Epithelial cell of esophagus (primary cell): ENCODE measurements around the gene SPINT1.

Experiments
- DNase-seq: peaks from one replicate; pipeline ENCODE4 v3.0.0; 2010; ENCODE audit warnings: low read depth
- H3K4me3 ChIP-seq: 2 replicates; pipeline ENCODE4 v1.5.1; 2011; ENCODE audit warnings: mild to moderate bottlenecking, low read length, control low read depth
- TF ChIP-seq, protein P1 (sequence below): IDR thresholded peaks from 2 replicates; pipeline ENCODE4 v1.5.1; 2011; ENCODE audit warnings: low read depth, mild to moderate bottlenecking, low read length, control low read depth, inconsistent platforms; ENCODE audit not compliant: insufficient read depth; ENCODE audit errors: missing control alignments

The SPINT1 gene, protein sequence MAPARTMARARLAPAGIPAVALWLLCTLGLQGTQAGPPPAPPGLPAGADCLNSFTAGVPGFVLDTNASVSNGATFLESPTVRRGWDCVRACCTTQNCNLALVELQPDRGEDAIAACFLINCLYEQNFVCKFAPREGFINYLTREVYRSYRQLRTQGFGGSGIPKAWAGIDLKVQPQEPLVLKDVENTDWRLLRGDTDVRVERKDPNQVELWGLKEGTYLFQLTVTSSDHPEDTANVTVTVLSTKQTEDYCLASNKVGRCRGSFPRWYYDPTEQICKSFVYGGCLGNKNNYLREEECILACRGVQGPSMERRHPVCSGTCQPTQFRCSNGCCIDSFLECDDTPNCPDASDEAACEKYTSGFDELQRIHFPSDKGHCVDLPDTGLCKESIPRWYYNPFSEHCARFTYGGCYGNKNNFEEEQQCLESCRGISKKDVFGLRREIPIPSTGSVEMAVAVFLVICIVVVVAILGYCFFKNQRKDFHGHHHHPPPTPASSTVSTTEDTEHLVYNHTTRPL

DNA sequence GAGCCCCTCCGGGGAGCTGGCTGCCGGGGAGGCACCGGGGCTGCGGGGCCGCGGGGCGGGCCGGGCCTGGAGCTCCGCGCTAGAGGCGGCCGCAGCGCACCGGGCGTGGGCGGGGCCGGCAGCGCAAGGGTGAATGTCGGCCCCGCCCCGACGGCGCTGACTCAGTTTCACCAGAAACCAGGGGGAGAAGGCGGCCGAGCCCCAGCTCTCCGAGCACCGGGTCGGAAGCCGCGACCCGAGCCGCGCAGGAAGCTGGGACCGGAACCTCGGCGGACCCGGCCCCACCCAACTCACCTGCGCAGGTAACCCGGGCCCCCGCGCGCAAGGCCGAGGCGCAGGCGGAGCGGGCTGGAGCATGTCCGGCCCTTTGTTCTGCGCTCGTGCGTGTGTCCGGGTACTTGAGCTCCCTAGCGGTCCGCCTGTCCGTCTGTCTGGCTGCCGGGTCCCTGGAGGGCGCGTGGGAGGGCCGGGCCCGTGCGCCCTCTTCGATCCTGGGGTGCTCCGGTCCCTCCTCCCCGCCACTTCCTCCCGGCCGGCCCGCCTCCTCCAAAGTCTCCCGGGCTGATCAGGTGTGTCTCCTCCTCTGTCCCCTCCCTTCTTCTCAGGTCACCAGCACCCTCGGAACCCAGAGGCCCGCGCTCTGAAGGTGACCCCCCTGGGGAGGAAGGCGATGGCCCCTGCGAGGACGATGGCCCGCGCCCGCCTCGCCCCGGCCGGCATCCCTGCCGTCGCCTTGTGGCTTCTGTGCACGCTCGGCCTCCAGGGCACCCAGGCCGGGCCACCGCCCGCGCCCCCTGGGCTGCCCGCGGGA is at the start of gene SPINT1:
Gene SPINT1, plus strand, starts transcription at position 164 of the 811 bp plus-strand sequence. Its CDS starts 507 bp downstream, at position 671.
- TF ChIP-seq, protein P1, sequence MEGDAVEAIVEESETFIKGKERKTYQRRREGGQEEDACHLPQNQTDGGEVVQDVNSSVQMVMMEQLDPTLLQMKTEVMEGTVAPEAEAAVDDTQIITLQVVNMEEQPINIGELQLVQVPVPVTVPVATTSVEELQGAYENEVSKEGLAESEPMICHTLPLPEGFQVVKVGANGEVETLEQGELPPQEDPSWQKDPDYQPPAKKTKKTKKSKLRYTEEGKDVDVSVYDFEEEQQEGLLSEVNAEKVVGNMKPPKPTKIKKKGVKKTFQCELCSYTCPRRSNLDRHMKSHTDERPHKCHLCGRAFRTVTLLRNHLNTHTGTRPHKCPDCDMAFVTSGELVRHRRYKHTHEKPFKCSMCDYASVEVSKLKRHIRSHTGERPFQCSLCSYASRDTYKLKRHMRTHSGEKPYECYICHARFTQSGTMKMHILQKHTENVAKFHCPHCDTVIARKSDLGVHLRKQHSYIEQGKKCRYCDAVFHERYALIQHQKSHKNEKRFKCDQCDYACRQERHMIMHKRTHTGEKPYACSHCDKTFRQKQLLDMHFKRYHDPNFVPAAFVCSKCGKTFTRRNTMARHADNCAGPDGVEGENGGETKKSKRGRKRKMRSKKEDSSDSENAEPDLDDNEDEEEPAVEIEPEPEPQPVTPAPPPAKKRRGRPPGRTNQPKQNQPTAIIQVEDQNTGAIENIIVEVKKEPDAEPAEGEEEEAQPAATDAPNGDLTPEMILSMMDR = no peak
- H3K4me3 ChIP-seq = peak within 1 kb of the TSS; percentile 65
- DNase-seq = peak; percentile 87

DNA sequence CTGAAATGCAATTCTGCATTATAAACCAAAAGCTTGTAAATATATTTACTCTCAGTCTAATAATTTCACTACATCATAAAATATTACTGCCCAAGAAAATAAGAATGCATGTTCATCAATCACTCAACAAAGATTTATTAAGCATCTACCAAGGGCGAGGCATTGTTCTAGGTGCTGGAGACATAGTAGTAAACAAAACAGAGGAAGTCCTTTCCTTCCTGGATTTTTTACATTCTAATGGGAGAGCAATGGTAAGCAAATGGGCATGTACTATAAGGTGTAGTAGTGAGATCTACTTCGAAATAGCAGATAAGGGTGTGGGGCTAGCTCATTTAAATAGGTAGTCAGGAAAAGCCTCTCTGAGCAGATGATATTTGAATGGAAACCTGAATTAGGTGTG is 47.8 kb upstream of the SPINT1 start:
- DNase-seq = no peak
- TF ChIP-seq, protein P1 = no peak
- H3K4me3 ChIP-seq = no peak overlapping the region

DNA sequence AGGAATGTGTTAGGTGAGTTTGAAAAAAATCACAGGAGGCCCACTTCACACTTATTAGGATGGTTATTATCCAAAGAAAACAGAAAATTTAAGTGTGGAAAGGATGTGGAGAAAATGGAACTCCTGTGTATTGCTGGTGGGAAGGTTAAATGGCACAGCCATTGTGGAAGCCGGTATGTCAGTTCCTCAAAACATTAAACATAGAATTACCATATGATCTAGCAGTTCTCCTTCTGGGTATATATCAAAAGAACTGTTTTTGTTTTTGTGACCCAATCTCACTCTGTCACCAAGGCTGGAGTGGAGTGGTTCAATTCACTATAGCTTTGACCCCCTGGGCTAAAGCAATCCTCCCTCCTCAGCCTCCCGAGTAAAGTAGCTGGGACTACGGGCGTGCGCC is 47.3 kb upstream of the SPINT1 start:
- TF ChIP-seq, protein P1 = no peak
- no peak for DNase-seq

DNA sequence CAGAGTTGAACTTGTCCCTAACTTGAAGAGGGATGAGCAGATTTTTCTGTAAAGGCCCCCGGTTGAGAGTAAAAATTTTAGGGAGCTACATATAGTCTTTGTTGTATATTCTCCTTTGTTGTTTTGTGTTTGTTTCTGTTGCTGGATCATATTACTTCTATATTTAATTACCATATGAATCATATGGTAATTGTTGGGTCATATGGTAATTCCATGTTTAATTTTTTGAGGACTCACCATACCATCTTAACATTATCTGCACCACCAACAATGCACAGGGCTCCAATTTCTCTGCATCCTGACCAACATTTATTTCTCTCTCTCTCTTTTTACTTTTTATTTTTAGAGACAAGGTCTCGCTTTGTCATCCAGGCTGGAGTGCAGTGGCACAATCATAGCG is 44.3 kb upstream of the SPINT1 start:
- no peak overlapping the region for H3K4me3 ChIP-seq
- DNase-seq = no peak

More for the DNA sequence above, 47.3 kb upstream of the SPINT1 start:
- no peak overlapping the region for H3K4me3 ChIP-seq

DNA sequence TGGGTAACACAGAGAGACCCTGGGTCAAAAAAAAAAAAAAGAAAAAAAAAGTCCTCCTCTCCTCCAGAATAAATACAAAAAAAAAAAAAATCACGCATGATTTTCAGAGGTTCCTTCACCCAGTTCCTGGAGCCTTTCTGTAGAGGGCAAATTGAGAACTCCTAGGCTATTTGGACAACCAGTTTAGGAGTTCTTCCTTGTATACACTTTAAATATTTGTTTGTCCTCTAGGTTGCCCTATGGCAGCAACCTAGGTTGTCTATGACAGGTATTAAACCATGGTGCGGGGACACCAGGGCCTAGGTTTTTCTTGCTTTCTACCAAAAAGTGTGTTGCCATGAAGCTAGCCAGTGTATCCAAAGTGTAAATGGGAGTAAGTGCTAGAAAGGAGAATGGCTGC is 40.8 kb upstream of the SPINT1 start:
- H3K4me3 ChIP-seq = no peak overlapping the region
- no peak for DNase-seq
- TF ChIP-seq, protein P1 = no peak

More for the DNA sequence above, 44.3 kb upstream of the SPINT1 start:
- TF ChIP-seq, protein P1 = no peak

DNA sequence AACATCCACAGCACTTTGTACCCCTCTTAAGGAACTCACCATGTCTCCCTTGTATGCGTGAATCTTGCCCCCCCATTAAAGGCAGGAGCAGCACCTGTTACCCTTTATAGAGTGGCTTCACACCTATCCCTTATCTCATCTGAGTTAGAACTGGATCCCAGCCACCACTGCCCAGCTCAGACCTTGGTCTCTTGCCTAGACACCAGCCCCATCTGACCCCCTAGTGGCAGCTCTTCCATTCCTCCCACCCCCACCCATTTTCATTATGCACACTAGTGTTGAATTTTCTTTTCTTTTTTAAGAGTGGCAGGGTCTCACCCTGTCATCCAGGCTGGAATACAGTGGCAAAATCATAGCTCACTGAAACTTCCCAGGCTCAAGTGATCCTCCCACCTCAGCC is 40.2 kb upstream of the SPINT1 start:
- TF ChIP-seq, protein P1 = no peak
- H3K4me3 ChIP-seq = no peak overlapping the region
- no peak for DNase-seq
